HepG2 (cell line): ENCODE data around the gene MTA3. TPM values are rescaled to one million over a fixed set of nuclear protein-coding genes. Genes with fewer than 3 reads are reported as not detected.
A peak's percentile ranks its signal among the peaks of the same experiment; 100 is the strongest.

Experiments
- ATAC-seq: fragments of 200-7000 bp; cut with Tn5 transposase; 3 replicates; pipeline ENCODE4 v1.9.1; 2020; ENCODE audit warnings: mild to moderate bottlenecking, moderate library complexity
- BruUV-seq: library from RNA; stranded (reverse); fragments of 400-500 nt; replicated peaks from 2 replicates; lab custom pipeline; 2021; lab: Mats Ljungman, UMichigan
- CTCF ChIA-PET: fragments of 300-600 bp; formaldehyde crosslinking; extraction: SDS; loops from one replicate; lab custom pipeline; 2021; ENCODE audit warnings: low total read pairs, inconsistent platforms, low intra/inter-chr PET ratio; lab: Yijun Ruan, JAX
- POLR2A ChIA-PET: fragments of 350-600 bp; sonication (Branson Sonifier 250); formaldehyde crosslinking; loops from one replicate; lab custom pipeline; 2020; ENCODE audit warnings: antibody characterized with exemption, inconsistent platforms; lab: Yijun Ruan, JAX
- DNase-seq: peaks from one replicate; pipeline ENCODE4 v3.0.0-alpha.2; 2015; ENCODE audit warnings: low spot score
- FAIRE-seq: peaks from 3 replicates; lab custom pipeline; 2011; peaks lifted over from hg19 to GRCh38; lab: Jason Lieb, UNC
- H2AFZ ChIP-seq: one replicate; pipeline ENCODE4 v1.6.1; 2011; ENCODE audit warnings: low read length, inconsistent platforms
- H3K27ac ChIP-seq: fragments of 300-600 bp; 3 replicates; pipeline ENCODE4 v1.8.0; 2011; ENCODE audit warnings: mixed run types, mild to moderate bottlenecking, mixed read lengths, low read length, inconsistent platforms; ENCODE audit not compliant: insufficient read depth; ENCODE audit errors: extremely low read length
- H3K27me3 ChIP-seq, 2 experiments: fragments of 200-600 bp in 1 of 2; 2 replicates in 1 of 2; 3 replicates in 1 of 2; pipeline versions ENCODE4 v1.6.0 to v1.8.0; 2011; ENCODE audit warnings: low read length in 2 of 2, mild to moderate bottlenecking in 2 of 2, moderate library complexity in 2 of 2, inconsistent platforms in 1 of 2; ENCODE audit not compliant: insufficient read depth in 2 of 2, control insufficient read depth in 1 of 2
- H3K36me3 ChIP-seq, 2 experiments: fragments of 200-600 bp in 1 of 2; replicated peaks in 1 of 2; 2 replicates in 1 of 2; 3 replicates in 1 of 2; pipeline versions ENCODE4 v1.5.1 to v1.8.0; 2011; ENCODE audit warnings: low read length in 2 of 2, inconsistent platforms in 1 of 2; ENCODE audit not compliant: insufficient read depth in 2 of 2, control insufficient read depth in 1 of 2
- H3K4me1 ChIP-seq: 2 replicates; pipeline ENCODE4 v1.5.1; 2012; ENCODE audit warnings: low read length, inconsistent platforms; ENCODE audit not compliant: insufficient read depth
- H3K4me2 ChIP-seq: 2 replicates; pipeline ENCODE4 v1.6.0; 2011; ENCODE audit warnings: low read depth, low read length, inconsistent platforms
- H3K4me3 ChIP-seq, 3 experiments: fragments of 200-600 bp in 1 of 3; sonication (generic), shearing (Covaris generic) in 1 of 3; replicated peaks in 1 of 3; 2 replicates each; pipeline ENCODE4 v1.5.1; 2011 to 2016; ENCODE audit warnings: low read length in 3 of 3, inconsistent platforms in 2 of 3, low read depth in 2 of 3, mild to moderate bottlenecking in 2 of 3, control low read depth in 1 of 3, mixed read lengths in 1 of 3; ENCODE audit not compliant: insufficient read depth in 1 of 3
- H3K79me2 ChIP-seq: one replicate; pipeline ENCODE4 v1.6.1; 2011; ENCODE audit warnings: low read length, inconsistent platforms; ENCODE audit not compliant: insufficient read depth
- H3K9ac ChIP-seq: 2 replicates; pipeline ENCODE4 v1.6.0; 2011; ENCODE audit warnings: mild to moderate bottlenecking, low read depth, low read length, inconsistent platforms; ENCODE audit not compliant: insufficient read depth
- H3K9me3 ChIP-seq: 2 replicates; pipeline ENCODE4 v1.5.1; 2012; ENCODE audit warnings: mild to moderate bottlenecking, low read length
- H4K20me1 ChIP-seq: 2 replicates; pipeline ENCODE4 v1.6.0; 2011; ENCODE audit warnings: inconsistent platforms, mild to moderate bottlenecking, low read length, moderate library complexity; ENCODE audit not compliant: insufficient read depth
- CEBPB ChIP-seq: IDR thresholded peaks from 2 replicates; pipeline ENCODE4 v1.6.1; 2011; ENCODE audit warnings: low read depth, low read length, improper control_type of control experiment, borderline replicate concordance
- CHD4 ChIP-seq: fragments of 200-600 bp; sonication (generic); IDR thresholded peaks from 2 replicates; pipeline ENCODE4 v1.7.0; 2017; ENCODE audit warnings: mild to moderate bottlenecking, low read length, borderline replicate concordance
- HDAC1 ChIP-seq: sonication (generic); formaldehyde crosslinking; IDR thresholded peaks from 2 replicates; pipeline ENCODE4 v1.5.1; 2020; ENCODE audit warnings: mild to moderate bottlenecking, missing genetic modification reagents
- HNRNPK ChIP-seq: fragments of 200-400 bp; formaldehyde crosslinking; IDR thresholded peaks from 2 replicates; pipeline ENCODE4 v1.6.1; 2018; ENCODE audit warnings: low read length, low read depth, moderate library complexity, mild to moderate bottlenecking; ENCODE audit not compliant: poor library complexity, severe bottlenecking
- KDM1A ChIP-seq: IDR thresholded peaks from 2 replicates; pipeline ENCODE4 v1.6.1; 2016; ENCODE audit warnings: missing compliant biosample characterization
- MLXIP ChIP-seq: sonication (generic); formaldehyde crosslinking; IDR thresholded peaks from 2 replicates; pipeline ENCODE4 v1.9.0; 2021; ENCODE audit warnings: missing genetic modification reagents, borderline replicate concordance
- U2AF1 ChIP-seq: fragments of 200-400 bp; formaldehyde crosslinking; optimal IDR thresholded peaks from 2 replicates; pipeline ENCODE3; 2017; ENCODE audit warnings: mild to moderate bottlenecking, low read depth, low read length
- ZBTB8A ChIP-seq: sonication (generic); formaldehyde crosslinking; IDR thresholded peaks from 2 replicates; pipeline ENCODE4 v1.4.0; 2020; ENCODE audit warnings: mild to moderate bottlenecking, low read depth, missing genetic modification reagents, borderline replicate concordance
- ZNF264 ChIP-seq: sonication (generic); formaldehyde crosslinking; IDR thresholded peaks from 2 replicates; pipeline ENCODE4 v1.4.0; 2020; ENCODE audit warnings: missing genetic modification reagents
- ZNF629 ChIP-seq: sonication (generic); formaldehyde crosslinking; conservative IDR thresholded peaks from 2 replicates; pipeline ENCODE4 v1.5.0; 2020; ENCODE audit warnings: missing genetic modification reagents
- WGBS: methylation state at CpG from one replicate; pipeline ENCODE4 v1.1.6; 2017; ENCODE audit warnings: low lambda C conversion rate; 5-methylcytosine and 5-hydroxymethylcytosine counted together
- in situ Hi-C: cut with HindIII; loops from 2 replicates; pipeline ENCODE4 v1.10.0; 2017; ENCODE audit warnings: low pct_unique_long_range_greater_than_20kb; ENCODE audit not compliant: extremely low pct_ligation_motif_present
- intact Hi-C: fragments of 100-400 bp; cut with micrococcal nuclease; formaldehyde crosslinking; loops from one replicate; pipeline ENCODE4 v1.10.0; 2022; ENCODE audit not compliant: unreplicated experiment
- polyA plus RNA-seq, 8 experiments: library from polyadenylated mRNA; depleted of rRNA in 3 of 8; stranded (reverse) in 7 of 8; unstranded in 1 of 8; fragments of >200 nt; fragmentation: Illumina TruSeq in 4 of 8; extraction: Trizol in 4 of 8; gene quantifications; 2 replicates each; pipeline versions ENCODE4 v1.2.1 to v1.2.3, GENCODE V29; 2011 to 2016; ENCODE audit warnings: low read depth in 4 of 8, missing spikeins in 1 of 8, mixed read lengths in 1 of 8; ENCODE audit not compliant: insufficient read depth in 1 of 8
- total RNA-seq, 5 experiments: library from RNA; depleted of rRNA; stranded (reverse); fragments of >200 nt; fragmentation: Illumina TruSeq; extraction: Trizol; gene quantifications; 2 replicates each; pipeline ENCODE4 v1.2.3, GENCODE V29; 2016; ENCODE audit warnings: low read depth in 1 of 5

The MTA3 gene
- total and polyA plus RNA-seq, 2 of the 13 experiments (the other 11 are each of a cell fraction or from before 2014, with no cell fraction given) = 48.8 to 77.8 TPM

- TF ChIP-seq U2AF1 (no peak), ZBTB8A (CRISPR knock-in tag) (no peak), CHD4 (peak; percentile 61; the same call in 1 of the 2 replicates), KDM1A (CRISPR knock-in tag) (0 out of 2 replicates have a peak, but pooled peaks have one; percentile 20), ZNF629 (CRISPR knock-in tag) (peak; percentile 87), ZNF264 (CRISPR knock-in tag) (no peak), MLXIP (CRISPR knock-in tag) (no peak)
These were observed 189.7 kb downstream of the MTA3 start (continued) for GRCh38 chr2:42757981-42758740.

DNA sequence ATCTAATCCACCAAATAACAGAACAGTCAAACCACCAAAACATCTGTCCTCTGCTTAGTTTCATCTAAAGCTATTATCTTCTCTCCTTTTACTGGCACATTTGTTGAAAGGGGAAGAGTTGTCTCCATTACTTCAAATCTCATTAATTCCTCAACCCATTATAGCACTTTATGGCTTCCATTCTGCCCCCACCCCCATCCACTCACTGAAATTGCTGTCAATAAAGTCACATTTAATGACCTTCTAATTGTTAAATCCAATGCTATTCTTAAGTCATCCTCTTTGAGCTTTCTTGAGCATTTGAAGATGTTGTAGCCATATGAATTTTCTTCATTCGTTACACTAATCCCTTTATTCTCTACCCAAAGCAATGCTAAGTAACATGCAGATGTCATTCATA is 190.3 kb downstream of the MTA3 start:
- WGBS = 88% methylated on average over 1 of the region's 1 CpG
- Histone ChIP-seq H3K79me2 (no peaks in the 10 kb centered on the region), H3K27me3 (no peaks in the 10 kb centered on the region), H2AFZ (no peak overlapping the region), H4K20me1 (no peaks in the 10 kb centered on the region), H3K4me2 (no peak overlapping the region), H3K9me3 (no peaks in the 10 kb centered on the region), H3K9ac (no peak overlapping the region), H3K4me3 (no peak overlapping the region), H3K36me3 (no peaks in the 10 kb centered on the region), H3K4me1 (peaks cover 16% of the 10 kb centered on the region), H3K27ac (no peak overlapping the region)
- POLR2A ChIA-PET = no interaction called here
- no peak for ATAC-seq
- FAIRE-seq = no peak
- CTCF ChIA-PET = no interaction called here
- DNase-seq = no peak
- BruUV-seq = no TSS peak
- in situ Hi-C loops = no loop called here
- intact Hi-C loops = no loop called here
- TF ChIP-seq HNRNPK (peak; percentile 52), HDAC1 (CRISPR knock-in tag) (no peak), CEBPB (no peak)
